ENCODE measurements around the gene RPL39L. TPM values are rescaled to one million over a fixed set of nuclear protein-coding genes. Genes with fewer than 3 reads are reported as not detected.
A peak's percentile ranks its signal among the peaks of the same experiment; 100 is the strongest.

RPL39L gene
- total and polyA plus RNA-seq, 4 experiments from 2014 or later = 2.6 to 15.7 (median 5.4) TPM

DNA sequence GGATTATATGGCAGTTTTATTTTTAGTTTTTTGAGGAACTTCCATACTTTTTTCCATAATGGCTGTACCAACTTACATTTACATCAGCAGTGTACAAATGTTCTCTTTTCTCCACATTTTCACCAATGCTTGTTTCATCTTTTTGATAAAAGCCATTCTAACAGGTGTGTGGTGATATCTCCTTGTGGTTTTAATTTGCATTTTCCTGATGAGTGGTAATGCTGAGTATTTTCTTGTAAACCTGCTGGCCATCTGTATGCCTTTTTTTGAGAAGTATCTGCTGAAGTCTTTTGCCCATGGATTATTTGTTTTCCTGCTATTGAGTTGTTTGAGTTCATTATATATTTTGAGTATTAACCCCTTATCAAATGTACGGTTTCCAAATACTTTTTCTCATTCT lies 50.6 kb downstream of the RPL39L start:
- H3K4me3 ChIP-seq (ENCODE audit: low read length in 2 of 2) = no peak overlapping the region
- H3K9me3 Mint-ChIP-seq = peaks cover 3 to 53% (median 31%) of the 10 kb centered on the region in 8 donors
- DNase-seq = no peak
- no peaks in the 10 kb centered on the region for H3K27me3 ChIP-seq (ENCODE audit: insufficient read depth, low read length)
- peaks cover 5 to 13% (median 10%) of the 10 kb centered on the region in 4 donors for H3K4me1 Mint-ChIP-seq
- no peak overlapping the region for H3K27ac Mint-ChIP-seq
- no peak overlapping the region for H3K4me3 Mint-ChIP-seq
- ChIA-PET POLR2A (ENCODE audit: partially characterized antibody) (no interaction called here), CTCF (ENCODE audit: partially characterized antibody) (interaction anchor here (1.4 kb wide), 1 partner anchor 76 kb away, joined by 4 read pairs; no protein-coding TSS in a partner anchor)
- peaks cover 14% of the 10 kb centered on the region for H3K4me1 ChIP-seq (ENCODE audit: insufficient read depth, low read length)
- H3K27me3 Mint-ChIP-seq = no peaks in the 10 kb centered on the region
- H3K36me3 Mint-ChIP-seq = peaks cover 18 to 28% of the 10 kb centered on the region in 2 donors
- intact Hi-C loops (cut with micrococcal nuclease) = no loop called here
- no peaks in the 10 kb centered on the region for H3K36me3 ChIP-seq (ENCODE audit: insufficient read depth, low read length)
- peaks cover 0 to 4% of the 10 kb centered on the region in 2 donors for H3K9me3 ChIP-seq (ENCODE audit: control insufficient read depth in 1 of 2, low read length in 2 of 2)
- H3K27ac ChIP-seq (ENCODE audit: low read depth, low read length) = no peak overlapping the region

DNA sequence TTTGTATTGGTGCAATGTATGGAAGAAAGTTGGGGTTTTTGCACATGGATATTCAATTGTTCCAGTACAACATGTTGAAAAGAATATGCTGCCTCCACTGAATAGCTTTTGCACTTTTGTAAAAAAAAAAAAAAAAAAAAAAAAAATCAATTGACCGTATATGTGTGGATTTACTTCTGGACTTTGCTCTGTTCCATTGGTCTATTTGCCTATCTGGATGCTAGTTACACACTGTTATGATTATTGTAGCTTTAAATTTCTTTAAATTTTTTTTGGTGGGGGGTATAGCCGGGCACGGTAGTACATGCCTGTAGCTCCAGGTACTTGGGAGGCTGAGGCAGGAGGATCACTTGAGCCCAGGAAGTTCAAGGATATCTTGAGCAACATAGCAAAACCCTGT lies 52.5 kb downstream of the RPL39L start:
- peaks cover 6 to 19% (median 10%) of the 10 kb centered on the region in 4 donors for H3K4me1 Mint-ChIP-seq
- H3K9me3 Mint-ChIP-seq = peaks cover 3 to 49% (median 26%) of the 10 kb centered on the region in 8 donors
- no peaks in the 10 kb centered on the region for H3K9me3 ChIP-seq (ENCODE audit: control insufficient read depth in 1 of 2, low read length in 2 of 2)
- H3K4me1 ChIP-seq (ENCODE audit: insufficient read depth, low read length) = peaks cover 14% of the 10 kb centered on the region
- ChIA-PET CTCF (ENCODE audit: partially characterized antibody) (interaction anchor here (0.9 to 1.6 kb wide), 4 partner anchors 23 to 237 kb away, joined by 3 to 5 read pairs (median 4); partner anchors contain the start of gene RPL39L), POLR2A (ENCODE audit: partially characterized antibody) (interaction anchor here (0.6 kb wide), 1 partner anchor 8 kb away, joined by 3 read pairs; no protein-coding TSS in a partner anchor)
- H3K27me3 ChIP-seq (ENCODE audit: insufficient read depth, low read length) = no peaks in the 10 kb centered on the region
- H3K36me3 Mint-ChIP-seq = peaks cover 17 to 28% of the 10 kb centered on the region in 2 donors
- intact Hi-C loops (cut with micrococcal nuclease) = no loop called here
- DNase-seq = no peak
- H3K27ac Mint-ChIP-seq = no peak overlapping the region
- H3K27me3 Mint-ChIP-seq = no peaks in the 10 kb centered on the region
- H3K4me3 Mint-ChIP-seq = no peak overlapping the region
- H3K27ac ChIP-seq (ENCODE audit: low read depth, low read length) = no peak overlapping the region
- H3K4me3 ChIP-seq (ENCODE audit: low read length in 2 of 2) = no peak overlapping the region
- H3K36me3 ChIP-seq (ENCODE audit: insufficient read depth, low read length) = no peaks in the 10 kb centered on the region

DNA sequence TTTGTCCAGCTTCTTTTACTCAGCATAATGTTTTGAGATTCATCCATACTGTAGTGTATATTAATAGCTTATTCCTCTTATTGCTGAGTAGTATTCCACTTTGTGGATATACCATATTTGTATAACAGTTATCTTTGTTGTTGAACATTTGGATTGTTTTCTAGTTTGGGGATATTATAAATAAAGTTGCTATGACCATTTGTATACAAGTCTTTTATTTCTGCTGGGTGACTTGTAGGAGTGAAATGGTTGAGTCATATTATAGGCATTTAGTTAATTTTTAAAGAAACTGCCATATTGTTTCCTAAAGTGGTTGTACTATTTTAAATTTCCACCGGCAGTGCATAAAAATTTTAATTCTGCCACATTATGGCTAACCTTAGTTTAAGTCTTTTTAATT lies 53.4 kb downstream of the RPL39L start:
- no peak overlapping the region for H3K4me3 ChIP-seq (ENCODE audit: low read length in 2 of 2)
- H3K9me3 Mint-ChIP-seq = peaks cover 3 to 46% (median 26%) of the 10 kb centered on the region in 8 donors

DNA sequence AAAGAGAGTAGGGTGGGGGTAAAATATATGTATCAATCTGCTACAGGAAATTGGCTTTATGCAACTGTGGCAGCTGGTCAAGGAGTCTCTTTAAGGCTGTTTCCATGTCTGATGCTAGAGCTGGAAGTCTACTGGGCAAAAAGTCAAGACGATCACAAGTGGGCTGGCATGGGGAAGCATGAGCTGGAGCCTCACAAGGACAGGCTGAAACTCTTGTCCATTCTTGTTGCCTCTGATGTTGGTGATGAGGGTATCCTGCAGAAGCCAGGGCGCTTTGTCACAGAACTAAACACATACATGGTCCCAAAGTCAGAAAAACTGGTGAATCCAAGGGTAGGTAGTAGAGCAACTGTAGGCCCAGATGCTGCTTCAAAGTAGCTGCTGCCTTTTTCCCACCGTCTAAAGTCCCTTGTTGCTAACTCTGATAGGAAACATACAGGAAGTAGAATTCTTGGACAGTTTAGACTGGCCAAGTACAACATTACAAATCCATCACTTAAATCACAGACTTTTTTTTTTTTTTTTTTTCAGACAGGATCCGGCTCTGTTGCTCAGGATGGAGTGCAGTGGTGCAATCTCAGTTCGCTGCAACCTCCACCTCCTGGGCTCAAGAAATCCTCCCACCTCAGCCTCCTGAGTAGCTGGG lies 54.2 kb downstream of the RPL39L start:
- ChIA-PET POLR2A (ENCODE audit: partially characterized antibody) (interaction anchor here (0.7 to 1.3 kb wide), 2 partner anchors 57 to 660 kb away, joined by 3 read pairs; no protein-coding TSS in a partner anchor), CTCF (ENCODE audit: partially characterized antibody) (interaction anchor here (1.3 to 1.8 kb wide), 4 partner anchors 28 to 236 kb away, joined by 3 to 6 read pairs (median 4); partner anchors contain the start of gene RPL39L)
- H3K27me3 Mint-ChIP-seq = no peaks in the 10 kb centered on the region
- H3K4me1 Mint-ChIP-seq = peaks cover 6 to 19% (median 10%) of the 10 kb centered on the region in 4 donors
- peaks cover 15 to 21% of the 10 kb centered on the region in 2 donors for H3K36me3 Mint-ChIP-seq
- H3K9me3 Mint-ChIP-seq = peaks cover 3 to 40% (median 25%) of the 10 kb centered on the region in 8 donors
- DNase-seq = no peak
- Histone ChIP-seq H3K36me3 (ENCODE audit: insufficient read depth, low read length) (no peaks in the 10 kb centered on the region), H3K4me1 (ENCODE audit: insufficient read depth, low read length) (peaks cover 14% of the 10 kb centered on the region), H3K4me3 (ENCODE audit: low read length in 2 of 2) (no peak overlapping the region), H3K27me3 (ENCODE audit: insufficient read depth, low read length) (no peaks in the 10 kb centered on the region), H3K27ac (ENCODE audit: low read depth, low read length) (no peak overlapping the region), H3K9me3 (ENCODE audit: control insufficient read depth in 1 of 2, low read length in 2 of 2) (no peaks in the 10 kb centered on the region)
- intact Hi-C loops (cut with micrococcal nuclease) = no loop called here
- H3K4me3 Mint-ChIP-seq = no peak overlapping the region
- H3K27ac Mint-ChIP-seq = peak overlapping the region in 1 of 7 donors; percentile 16

More for the DNA sequence above, 53.4 kb downstream of the RPL39L start:
- intact Hi-C loops (cut with micrococcal nuclease) = no loop called here
- peaks cover 15 to 26% of the 10 kb centered on the region in 2 donors for H3K36me3 Mint-ChIP-seq
- no peaks in the 10 kb centered on the region for H3K36me3 ChIP-seq (ENCODE audit: insufficient read depth, low read length)
- POLR2A ChIA-PET (ENCODE audit: partially characterized antibody) = interaction anchor here (0.7 kb wide), 1 partner anchor 660 kb away, joined by 3 read pairs; no protein-coding TSS in a partner anchor
- H3K27ac Mint-ChIP-seq = no peak overlapping the region
- H3K4me3 Mint-ChIP-seq = no peak overlapping the region
- H3K4me1 Mint-ChIP-seq = peaks cover 6 to 19% (median 10%) of the 10 kb centered on the region in 4 donors
- no peaks in the 10 kb centered on the region for H3K27me3 ChIP-seq (ENCODE audit: insufficient read depth, low read length)
- DNase-seq = no peak
- H3K4me1 ChIP-seq (ENCODE audit: insufficient read depth, low read length) = peaks cover 14% of the 10 kb centered on the region
- H3K27me3 Mint-ChIP-seq = no peaks in the 10 kb centered on the region
- H3K9me3 ChIP-seq (ENCODE audit: control insufficient read depth in 1 of 2, low read length in 2 of 2) = no peaks in the 10 kb centered on the region
- H3K27ac ChIP-seq (ENCODE audit: low read depth, low read length) = no peak overlapping the region
- CTCF ChIA-PET (ENCODE audit: partially characterized antibody) = interaction anchor here (1.6 to 1.8 kb wide), 2 partner anchors 53 to 236 kb away, joined by 5 to 6 read pairs; partner anchors contain the start of gene RPL39L

DNA sequence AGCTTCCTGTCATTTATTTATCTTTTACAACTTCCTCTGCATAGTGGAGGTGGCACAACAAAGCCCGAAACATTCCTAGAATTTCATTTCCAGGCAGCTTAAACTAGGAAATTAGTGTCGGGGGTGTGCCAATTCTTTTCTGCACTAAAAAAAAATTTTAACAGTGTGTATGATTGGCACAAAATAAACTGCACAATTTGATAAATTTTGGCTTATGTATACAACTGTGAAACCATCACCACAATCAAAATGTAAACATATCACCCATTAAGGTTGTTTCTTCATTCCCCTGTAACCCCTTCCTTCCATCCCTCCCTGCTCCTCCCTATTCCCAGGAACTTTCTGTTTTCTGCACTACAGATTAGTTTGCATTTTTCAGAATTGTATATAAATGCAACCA lies 54.7 kb downstream of the RPL39L start:
- no peak overlapping the region for H3K4me3 ChIP-seq (ENCODE audit: low read length in 2 of 2)
- H3K27ac Mint-ChIP-seq = peak overlapping the region in 3 of 7 donors; percentile 4 to 16 (median 7)
- no peaks in the 10 kb centered on the region for H3K9me3 ChIP-seq (ENCODE audit: control insufficient read depth in 1 of 2, low read length in 2 of 2)
- H3K27me3 Mint-ChIP-seq = no peaks in the 10 kb centered on the region
- intact Hi-C loops (cut with micrococcal nuclease) = no loop called here
- H3K27ac ChIP-seq (ENCODE audit: low read depth, low read length) = no peak overlapping the region
- peaks cover 3 to 37% (median 24%) of the 10 kb centered on the region in 8 donors for H3K9me3 Mint-ChIP-seq
- no peak for DNase-seq
- peak overlapping the region in 3 of 8 donors; percentile 34 to 65 (median 43) for H3K4me3 Mint-ChIP-seq
- peaks cover 6 to 19% (median 10%) of the 10 kb centered on the region in 4 donors for H3K4me1 Mint-ChIP-seq
- H3K4me1 ChIP-seq (ENCODE audit: insufficient read depth, low read length) = peaks cover 14% of the 10 kb centered on the region
- ChIA-PET CTCF (ENCODE audit: partially characterized antibody) (interaction anchor here (1.3 to 1.8 kb wide), 3 partner anchors 28 to 57 kb away, joined by 3 to 6 read pairs (median 3); partner anchors contain the start of gene RPL39L), POLR2A (ENCODE audit: partially characterized antibody) (interaction anchor here (1.3 kb wide), 1 partner anchor 57 kb away, joined by 3 read pairs; no protein-coding TSS in a partner anchor)
- no peaks in the 10 kb centered on the region for H3K27me3 ChIP-seq (ENCODE audit: insufficient read depth, low read length)
- no peaks in the 10 kb centered on the region for H3K36me3 ChIP-seq (ENCODE audit: insufficient read depth, low read length)
- peaks cover 15 to 21% of the 10 kb centered on the region in 2 donors for H3K36me3 Mint-ChIP-seq

DNA sequence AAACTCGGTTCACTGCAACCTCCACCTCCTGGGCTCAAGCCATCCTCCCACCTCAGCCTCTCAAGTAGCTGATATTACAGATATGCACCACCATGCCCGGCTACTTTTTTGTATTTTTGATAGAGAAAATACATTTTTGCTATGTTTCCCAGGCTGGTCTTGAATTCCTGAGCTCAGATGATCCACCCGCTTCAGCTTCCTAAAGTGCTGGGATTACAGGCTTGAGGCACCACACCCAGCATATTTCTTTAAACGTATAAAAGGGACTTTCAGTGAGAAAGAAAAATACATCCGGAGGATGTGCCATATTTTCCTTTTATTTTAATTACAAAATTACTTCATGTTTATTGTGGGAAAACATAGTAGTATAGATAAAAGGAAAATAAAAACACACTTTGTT lies 55.2 kb downstream of the RPL39L start:
- Histone ChIP-seq H3K9me3 (ENCODE audit: control insufficient read depth in 1 of 2, low read length in 2 of 2) (no peaks in the 10 kb centered on the region), H3K27ac (ENCODE audit: low read depth, low read length) (no peak overlapping the region), H3K4me3 (ENCODE audit: low read length in 2 of 2) (no peak overlapping the region), H3K27me3 (ENCODE audit: insufficient read depth, low read length) (no peaks in the 10 kb centered on the region), H3K4me1 (ENCODE audit: insufficient read depth, low read length) (peaks cover 14% of the 10 kb centered on the region), H3K36me3 (ENCODE audit: insufficient read depth, low read length) (no peaks in the 10 kb centered on the region)
- no peak for DNase-seq
- H3K4me1 Mint-ChIP-seq = peaks cover 6 to 19% (median 10%) of the 10 kb centered on the region in 4 donors
- CTCF ChIA-PET (ENCODE audit: partially characterized antibody) = interaction anchor here (1.7 to 1.8 kb wide), 2 partner anchors 55 to 57 kb away, joined by 3 to 6 read pairs; partner anchors contain the start of gene RPL39L
- peaks cover 3 to 32% (median 21%) of the 10 kb centered on the region in 8 donors for H3K9me3 Mint-ChIP-seq
- H3K27me3 Mint-ChIP-seq = no peaks in the 10 kb centered on the region
- H3K36me3 Mint-ChIP-seq = peaks cover 12 to 18% of the 10 kb centered on the region in 2 donors
- H3K4me3 Mint-ChIP-seq = no peak overlapping the region
- intact Hi-C loops (cut with micrococcal nuclease) = no loop called here
- POLR2A ChIA-PET (ENCODE audit: partially characterized antibody) = interaction anchor here (1.3 kb wide), 1 partner anchor 56 kb away, joined by 3 read pairs; no protein-coding TSS in a partner anchor
- H3K27ac Mint-ChIP-seq = peak overlapping the region in 2 of 7 donors; percentile 7 to 16

DNA sequence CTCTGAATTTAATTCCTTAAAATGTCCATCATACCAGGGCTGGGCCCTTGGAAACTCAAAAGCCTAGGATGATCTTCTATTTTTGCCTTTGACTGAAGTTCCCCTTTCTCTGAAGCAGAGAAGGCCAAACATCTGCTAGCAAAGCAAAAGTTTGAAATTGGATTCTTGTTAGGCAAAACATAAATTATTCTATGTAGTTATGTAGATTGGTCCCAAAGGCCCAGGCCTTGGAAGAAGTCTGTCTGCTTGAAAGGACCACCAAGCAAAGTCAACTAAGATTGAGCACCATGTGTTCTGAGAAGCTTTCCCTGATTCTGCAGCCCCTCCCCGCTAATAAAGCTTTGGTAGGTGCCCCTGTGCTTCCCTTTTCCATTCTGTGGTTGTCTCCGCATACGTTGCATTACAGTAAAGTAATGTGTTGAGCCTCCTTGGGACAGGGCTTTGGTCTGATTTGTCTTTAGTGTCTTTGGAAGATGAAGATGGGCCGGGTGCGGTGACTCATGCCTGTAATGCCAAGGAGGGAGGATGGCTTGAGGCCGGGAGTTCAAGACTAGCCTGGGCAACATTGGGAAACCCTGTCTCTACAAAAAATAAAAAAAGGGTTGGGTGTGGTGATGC lies 56.4 kb downstream of the RPL39L start:
- Histone ChIP-seq H3K27ac (ENCODE audit: low read depth, low read length) (no peak overlapping the region), H3K4me3 (ENCODE audit: low read length in 2 of 2) (no peak overlapping the region), H3K27me3 (ENCODE audit: insufficient read depth, low read length) (no peaks in the 10 kb centered on the region), H3K4me1 (ENCODE audit: insufficient read depth, low read length) (peaks cover 14% of the 10 kb centered on the region), H3K36me3 (ENCODE audit: insufficient read depth, low read length) (peaks cover 6% of the 10 kb centered on the region), H3K9me3 (ENCODE audit: control insufficient read depth in 1 of 2, low read length in 2 of 2) (no peaks in the 10 kb centered on the region)
- POLR2A ChIA-PET (ENCODE audit: partially characterized antibody) = no interaction called here
- Mint-ChIP-seq H3K27ac (no peak overlapping the region), H3K4me1 (peaks cover 6 to 19% (median 10%) of the 10 kb centered on the region in 4 donors), H3K36me3 (peaks cover 13 to 18% of the 10 kb centered on the region in 2 donors), H3K4me3 (no peak overlapping the region), H3K9me3 (peaks cover 0 to 21% (median 12%) of the 10 kb centered on the region in 8 donors), H3K27me3 (no peaks in the 10 kb centered on the region)
- intact Hi-C loops (cut with micrococcal nuclease) = no loop called here
- CTCF ChIA-PET (ENCODE audit: partially characterized antibody) = no interaction called here
- DNase-seq = no peak
